GM18867 (cell line): ENCODE measurements around the gene ATOSA.
A peak's percentile ranks its signal among the peaks of the same experiment; 100 is the strongest.

Experiments used
- ATAC-seq: cut with Tn5 transposase; IDR thresholded peaks from one replicate; pipeline ENCODE4 v1.9.1; 2021; ENCODE audit warnings: mild to moderate bottlenecking, moderate library complexity; ENCODE audit not compliant: unreplicated experiment

Gene ATOSA

GRCh38 chr15:52689562-52689961 is 10.4 kb upstream of the ATOSA start:
- no peak for ATAC-seq

- ATAC-seq = peak; percentile 58
Measured at GRCh38 chr15:52683580-52683979, 4.4 kb upstream of the ATOSA start.

- no peak for ATAC-seq
Measured at GRCh38 chr15:52682781-52683180, 3.6 kb upstream of the ATOSA start.

GRCh38 chr15:52682200-52682599 is 3.0 kb upstream of the ATOSA start:
- ATAC-seq = no peak

- ATAC-seq = no peak
Measured at GRCh38 chr15:52681441-52681840, 2.3 kb upstream of the ATOSA start.

- no peak for ATAC-seq
Measured at GRCh38 chr15:52680761-52681160, 1.6 kb upstream of the ATOSA start.

GRCh38 chr15:52680041-52680391 is 828 bp upstream of the ATOSA start:
- ATAC-seq = no peak

- ATAC-seq = peak; percentile 14
Measured at GRCh38 chr15:52678468-52679231, 538 bp downstream of the ATOSA start.

- ATAC-seq = peak; percentile 38
Measured at GRCh38 chr15:52677593-52678467, 1.4 kb downstream of the ATOSA start.

GRCh38 chr15:52674831-52675230 is 4.4 kb downstream of the ATOSA start:
- ATAC-seq = no peak

GRCh38 chr15:52673734-52674133 is 5.5 kb downstream of the ATOSA start:
- ATAC-seq = no peak

GRCh38 chr15:52673312-52673711 is 5.9 kb downstream of the ATOSA start:
- no peak for ATAC-seq

GRCh38 chr15:52672661-52673060 is 6.5 kb downstream of the ATOSA start:
- no peak for ATAC-seq

GRCh38 chr15:52670087-52670486 is 9.1 kb downstream of the ATOSA start:
- ATAC-seq = no peak

- ATAC-seq = no peak
Measured at GRCh38 chr15:52668133-52668532, 11.1 kb downstream of the ATOSA start.

- ATAC-seq = peak; percentile 88
Measured at GRCh38 chr15:52667597-52667996, 11.6 kb downstream of the ATOSA start.

GRCh38 chr15:52663536-52664294 is 15.5 kb downstream of the ATOSA start:
- no peak for ATAC-seq

- no peak for ATAC-seq
Measured at GRCh38 chr15:52661909-52662308, 17.3 kb downstream of the ATOSA start.

- ATAC-seq = no peak
Measured at GRCh38 chr15:52660192-52660591, 19.0 kb downstream of the ATOSA start.

- ATAC-seq = peak; percentile 87
Measured at GRCh38 chr15:52658955-52659354, 20.2 kb downstream of the ATOSA start.

- no peak for ATAC-seq
Measured at GRCh38 chr15:52657338-52657737, 21.9 kb downstream of the ATOSA start.
